GM21717 (cell line): ENCODE data around the gene CFP.
"Not testable (repeated sequence)": the region's sequence is repeated elsewhere in the genome, so short reads cannot be mapped to it uniquely, and the experiment has no call there.

ENCODE experiments used
- ATAC-seq: cut with Tn5 transposase; IDR thresholded peaks from one replicate; pipeline ENCODE4 v1.9.1; 2021; ENCODE audit warnings: mild to moderate bottlenecking, moderate library complexity; ENCODE audit not compliant: unreplicated experiment

Gene CFP

GRCh38 chrX:47629419-47630200 lies at the start of gene CFP:
Gene CFP, minus strand, starts transcription at chrX:47629930. Its CDS starts 86 bp downstream, at chrX:47629844.
- ATAC-seq = no peak

GRCh38 chrX:47675959-47676859 lies 46.5 kb upstream of the CFP start:
- not testable (repeated sequence) for ATAC-seq

- no peak for ATAC-seq
These were observed 45.0 kb upstream of the CFP start for GRCh38 chrX:47674776-47675175.

GRCh38 chrX:47665797-47666196 lies 36.1 kb upstream of the CFP start:
- not testable (repeated sequence) for ATAC-seq

GRCh38 chrX:47664737-47665136 lies 35.0 kb upstream of the CFP start:
- no peak for ATAC-seq

GRCh38 chrX:47662144-47662657 lies 32.5 kb upstream of the CFP start:
- ATAC-seq = no peak

- ATAC-seq = no peak
These were observed 31.8 kb upstream of the CFP start for GRCh38 chrX:47661539-47661938.

- no peak for ATAC-seq
These were observed 29.6 kb upstream of the CFP start for GRCh38 chrX:47659421-47659726.

GRCh38 chrX:47658684-47659420 lies 29.1 kb upstream of the CFP start, which contains the start of gene UXT:
Gene UXT, minus strand, starts transcription at chrX:47659180. Its CDS starts 253 bp downstream, at chrX:47658927.
- peak; percentile 80 for ATAC-seq

GRCh38 chrX:47658301-47658683 lies 28.6 kb upstream of the CFP start:
- no peak for ATAC-seq

GRCh38 chrX:47651043-47651905 lies 21.5 kb upstream of the CFP start:
- ATAC-seq = no peak

- ATAC-seq = peak; percentile 89
These were observed 20.7 kb upstream of the CFP start, which contains the start of gene ELK1 for GRCh38 chrX:47650164-47651042. Gene ELK1, minus strand, starts transcription at chrX:47650563. Its CDS starts 9,122 bp downstream, at chrX:47641441.

- ATAC-seq = no peak
These were observed 20.0 kb upstream of the CFP start for GRCh38 chrX:47649781-47650163.

- no peak for ATAC-seq
These were observed 19.5 kb upstream of the CFP start for GRCh38 chrX:47649271-47649670.

- no peak for ATAC-seq
These were observed 18.6 kb upstream of the CFP start for GRCh38 chrX:47648376-47648775.

- ATAC-seq = no peak
These were observed 16.9 kb upstream of the CFP start for GRCh38 chrX:47646636-47647035.

GRCh38 chrX:47645530-47645929 lies 15.8 kb upstream of the CFP start:
- ATAC-seq = no peak

GRCh38 chrX:47644557-47645091 lies 14.9 kb upstream of the CFP start:
- no peak for ATAC-seq

GRCh38 chrX:47643926-47644325 lies 14.2 kb upstream of the CFP start:
- no peak for ATAC-seq
